Calu3 (cell line): ENCODE data around the gene NYAP2. TPM values are rescaled to one million over a fixed set of nuclear protein-coding genes. Genes with fewer than 3 reads are reported as not detected.

Source experiments
- BruUV-seq: library from RNA; stranded (reverse); fragments of 400-500 nt; replicated peaks from 2 replicates; lab custom pipeline; 2021; lab: Mats Ljungman, UMichigan
- CTCF ChIA-PET: fragments of 300-600 bp; sonication (Branson Sonifier 250); formaldehyde crosslinking; loops from one replicate; lab custom pipeline; 2022; ENCODE audit warnings: antibody characterized with exemption; lab: Charles Lee
- DNase-seq: peaks from one replicate; pipeline ENCODE4 v3.0.0; 2022
- H3K27ac Mint-ChIP-seq: one replicate; pipeline ENCODE4 v1.8.0; 2022; ENCODE audit warnings: mixed read lengths; ENCODE audit not compliant: unreplicated experiment
- H3K27me3 Mint-ChIP-seq: one replicate; pipeline ENCODE4 v1.8.0; 2022; ENCODE audit warnings: mixed read lengths; ENCODE audit not compliant: unreplicated experiment
- H3K36me3 Mint-ChIP-seq: one replicate; pipeline ENCODE4 v1.8.0; 2022; ENCODE audit warnings: mild to moderate bottlenecking, moderate library complexity, mixed read lengths; ENCODE audit not compliant: insufficient read depth, unreplicated experiment
- H3K4me1 Mint-ChIP-seq: one replicate; pipeline ENCODE4 v1.8.0; 2022; ENCODE audit warnings: mild to moderate bottlenecking, low read depth, mixed read lengths; ENCODE audit not compliant: unreplicated experiment
- H3K4me3 Mint-ChIP-seq: one replicate; pipeline ENCODE4 v1.8.0; 2022; ENCODE audit warnings: mild to moderate bottlenecking, low read depth, moderate library complexity, mixed read lengths; ENCODE audit not compliant: unreplicated experiment
- H3K9me3 Mint-ChIP-seq: one replicate; pipeline ENCODE4 v1.8.0; 2022; ENCODE audit warnings: low read depth, mixed read lengths; ENCODE audit not compliant: unreplicated experiment
- intact Hi-C: fragments of 100-400 bp; cut with micrococcal nuclease; formaldehyde crosslinking; loops from one replicate; pipeline ENCODE4 v1.10.0; 2022; ENCODE audit not compliant: unreplicated experiment
- total RNA-seq: library from RNA; stranded (reverse); gene quantifications from 2 replicates; pipeline ENCODE4 v1.2.3, GENCODE V29; 2022
- TF ChIP-seq, protein P1 (sequence below): fragments of 200-600 bp; IDR thresholded peaks from one replicate; pipeline ENCODE4 v1.8.0; 2022; ENCODE audit warnings: antibody characterized with exemption; ENCODE audit not compliant: unreplicated experiment

NYAP2 gene
- total RNA-seq, 1 experiment from 2014 or later: 0.07 TPM

DNA sequence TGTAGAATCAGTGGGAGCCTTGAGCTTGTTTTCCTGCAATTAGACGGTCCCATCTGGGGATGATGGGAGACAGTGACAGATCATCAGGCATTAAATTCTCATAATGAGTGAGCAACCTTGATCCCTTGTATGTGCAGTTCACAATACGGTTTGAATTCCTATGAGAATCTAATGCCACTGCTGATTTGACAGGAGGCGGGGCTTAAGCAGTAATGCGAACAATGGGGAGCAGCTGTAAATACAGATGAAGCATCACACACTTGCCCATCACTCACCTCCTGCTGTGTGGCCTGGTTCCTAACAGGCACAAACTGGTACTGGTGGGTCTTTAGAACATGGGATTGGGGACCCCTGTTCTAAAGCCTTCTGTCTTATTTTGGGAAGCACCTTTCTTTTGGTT lies 17.9 kb upstream of the NYAP2 start:
- TF ChIP-seq, protein P1, sequence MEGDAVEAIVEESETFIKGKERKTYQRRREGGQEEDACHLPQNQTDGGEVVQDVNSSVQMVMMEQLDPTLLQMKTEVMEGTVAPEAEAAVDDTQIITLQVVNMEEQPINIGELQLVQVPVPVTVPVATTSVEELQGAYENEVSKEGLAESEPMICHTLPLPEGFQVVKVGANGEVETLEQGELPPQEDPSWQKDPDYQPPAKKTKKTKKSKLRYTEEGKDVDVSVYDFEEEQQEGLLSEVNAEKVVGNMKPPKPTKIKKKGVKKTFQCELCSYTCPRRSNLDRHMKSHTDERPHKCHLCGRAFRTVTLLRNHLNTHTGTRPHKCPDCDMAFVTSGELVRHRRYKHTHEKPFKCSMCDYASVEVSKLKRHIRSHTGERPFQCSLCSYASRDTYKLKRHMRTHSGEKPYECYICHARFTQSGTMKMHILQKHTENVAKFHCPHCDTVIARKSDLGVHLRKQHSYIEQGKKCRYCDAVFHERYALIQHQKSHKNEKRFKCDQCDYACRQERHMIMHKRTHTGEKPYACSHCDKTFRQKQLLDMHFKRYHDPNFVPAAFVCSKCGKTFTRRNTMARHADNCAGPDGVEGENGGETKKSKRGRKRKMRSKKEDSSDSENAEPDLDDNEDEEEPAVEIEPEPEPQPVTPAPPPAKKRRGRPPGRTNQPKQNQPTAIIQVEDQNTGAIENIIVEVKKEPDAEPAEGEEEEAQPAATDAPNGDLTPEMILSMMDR: no peak
- BruUV-seq: no TSS peak
- intact Hi-C loops: no loop called here
- Mint-ChIP-seq H3K27me3 (no peaks in the 10 kb centered on the region), H3K4me1 (no peaks in the 10 kb centered on the region), H3K4me3 (no peak overlapping the region), H3K9me3 (no peaks in the 10 kb centered on the region), H3K27ac (no peak overlapping the region), H3K36me3 (no peaks in the 10 kb centered on the region)
- CTCF ChIA-PET: interaction anchor here (1.0 kb wide), 1 partner anchor 22 kb away, joined by 3 read pairs; no protein-coding TSS in a partner anchor
- DNase-seq: no peak

DNA sequence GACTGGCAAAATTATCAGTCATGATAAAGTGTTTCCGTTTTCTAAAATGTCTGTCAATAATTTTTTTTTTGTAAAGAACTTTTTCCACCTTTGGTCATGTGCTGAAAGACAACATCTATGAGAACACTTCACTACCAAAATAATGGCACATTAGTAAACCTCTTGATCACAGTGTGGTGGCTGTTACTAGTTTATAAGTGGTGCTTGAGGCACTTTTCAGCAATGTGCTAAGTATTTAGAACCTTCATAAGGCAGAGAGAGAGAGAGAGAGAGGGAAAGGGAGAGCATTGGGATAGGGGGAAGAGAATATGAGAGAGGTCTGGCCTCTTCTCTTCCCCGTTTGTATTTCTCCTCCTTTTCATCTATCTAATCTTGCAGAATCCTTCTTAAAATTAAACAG lies 1.1 kb upstream of the NYAP2 start:
- no peaks in the 10 kb centered on the region for H3K36me3 Mint-ChIP-seq
- no peaks in the 10 kb centered on the region for H3K4me1 Mint-ChIP-seq
- no peak for DNase-seq
- TF ChIP-seq, protein P1: no peak
- H3K4me3 Mint-ChIP-seq: no peak overlapping the region
- no peak overlapping the region for H3K27ac Mint-ChIP-seq
- intact Hi-C loops: no loop called here
- BruUV-seq: no TSS peak
- peaks cover 66% of the 10 kb centered on the region for H3K27me3 Mint-ChIP-seq
- CTCF ChIA-PET: no interaction called here
- no peaks in the 10 kb centered on the region for H3K9me3 Mint-ChIP-seq

DNA sequence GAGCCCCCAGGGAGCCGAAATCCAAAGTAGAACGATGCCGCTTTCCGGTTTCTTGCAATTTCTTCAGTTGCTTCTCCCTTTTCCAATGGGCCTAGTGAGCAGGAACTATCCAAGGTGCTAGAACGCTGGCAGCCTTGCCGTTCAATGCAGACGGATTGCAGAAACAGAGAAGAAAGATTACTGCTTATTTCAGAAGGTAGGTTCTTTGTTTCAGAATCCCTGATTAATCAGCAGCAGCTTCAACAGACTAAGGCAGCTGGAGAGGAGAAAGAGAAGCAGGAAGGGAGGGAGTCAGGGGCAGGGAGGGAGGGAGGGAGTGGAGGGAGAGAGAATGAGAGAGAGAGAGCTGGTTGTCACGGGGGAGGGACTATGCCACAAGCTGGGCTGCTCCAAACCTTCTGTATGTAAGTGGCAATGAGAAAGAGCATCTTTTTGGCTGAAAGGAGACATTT lies 576 bp downstream of the NYAP2 start:
- CTCF ChIA-PET: interaction anchor here (0.7 kb wide), 1 partner anchor 41 kb away, joined by 3 read pairs; no protein-coding TSS in a partner anchor

DNA sequence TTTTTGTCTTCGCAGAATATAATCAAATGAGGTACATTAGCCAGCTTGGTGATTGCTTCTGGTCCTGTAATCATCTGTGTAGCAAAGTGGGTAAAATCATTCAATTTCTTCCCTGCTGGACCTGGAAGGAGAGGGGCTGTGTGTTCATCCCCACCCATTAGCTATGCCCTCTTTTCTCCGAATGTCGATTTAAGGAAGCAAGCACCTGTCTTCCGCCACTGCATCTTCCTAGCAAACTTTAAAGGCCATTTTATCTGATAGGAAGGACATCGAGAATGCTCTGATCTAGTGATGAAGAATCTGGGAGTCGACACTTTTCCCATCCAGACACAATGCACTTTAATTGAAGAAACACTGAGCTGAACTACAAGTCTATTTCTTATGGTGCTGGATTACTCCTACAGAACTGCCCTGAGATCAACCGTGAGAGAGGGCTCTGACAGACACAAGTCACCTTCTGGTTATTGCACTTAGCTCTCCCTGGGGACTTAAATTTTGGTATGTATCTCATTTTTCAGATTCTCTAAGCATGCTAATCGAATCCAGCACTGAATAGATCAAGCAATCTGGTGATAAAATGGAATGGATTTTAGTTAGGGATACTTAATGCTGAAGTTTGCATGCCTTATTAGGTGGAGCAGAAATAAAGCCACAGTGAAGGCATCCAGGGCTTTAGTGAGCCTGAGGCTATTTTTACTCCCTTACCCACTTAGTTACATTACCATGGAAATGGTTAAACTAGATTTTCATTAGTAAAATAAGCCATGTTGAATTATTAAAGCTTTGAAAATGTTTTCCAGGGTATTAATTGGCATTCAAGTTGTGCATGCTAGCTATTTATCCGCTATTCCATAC lies 1.3 kb downstream of the NYAP2 start:
- Mint-ChIP-seq H3K9me3 (no peaks in the 10 kb centered on the region), H3K4me3 (no peak overlapping the region), H3K27me3 (peaks cover 76% of the 10 kb centered on the region), H3K36me3 (no peaks in the 10 kb centered on the region), H3K4me1 (no peaks in the 10 kb centered on the region), H3K27ac (no peak overlapping the region)
- CTCF ChIA-PET: interaction anchor here (0.7 kb wide), 1 partner anchor 41 kb away, joined by 3 read pairs; no protein-coding TSS in a partner anchor
- BruUV-seq: no TSS peak
- DNase-seq: no peak
- TF ChIP-seq, protein P1: no peak
- intact Hi-C loops: no loop called here

More for the DNA sequence above, 576 bp downstream of the NYAP2 start:
- intact Hi-C loops: no loop called here
- no peak overlapping the region for H3K4me3 Mint-ChIP-seq
- BruUV-seq: no TSS peak
- TF ChIP-seq, protein P1: no peak
- no peaks in the 10 kb centered on the region for H3K9me3 Mint-ChIP-seq
- DNase-seq: peak; percentile 58
- peaks cover 77% of the 10 kb centered on the region for H3K27me3 Mint-ChIP-seq
- no peak overlapping the region for H3K27ac Mint-ChIP-seq
- no peaks in the 10 kb centered on the region for H3K4me1 Mint-ChIP-seq
- H3K36me3 Mint-ChIP-seq: no peaks in the 10 kb centered on the region
